Spleen (tissue), 11 donors: ENCODE data around the gene PDE10A. TPM values are rescaled to one million over a fixed set of nuclear protein-coding genes. Genes with fewer than 3 reads are reported as not detected.

ENCODE experiments used
- DNase-seq: peaks from one replicate; pipeline ENCODE4 v3.0.0-alpha.2; 2020
- H3K27ac ChIP-seq, 8 donors: fragments of 200-600 bp; sonication (generic) in 7 of 8; 1 replicate in 4 of 8; 2 replicates in 4 of 8; pipeline versions ENCODE4 v1.5.0 to v1.8.0; 2016 to 2021; ENCODE audit warnings: inconsistent platforms in 4 of 8, mild to moderate bottlenecking in 4 of 8, moderate library complexity in 1 of 8
- H3K27me3 ChIP-seq, 7 donors: fragments of 200-600 bp; sonication (generic) in 6 of 7; replicated peaks in 1 of 7; 1 replicate in 4 of 7; 2 replicates in 3 of 7; pipeline versions ENCODE4 v1.5.0 to v1.8.0; 2016 to 2021; ENCODE audit warnings: inconsistent platforms in 3 of 7, mild to moderate bottlenecking in 1 of 7
- H3K36me3 ChIP-seq, 6 donors: fragments of 200-600 bp; sonication (generic) in 5 of 6; 1 replicate in 4 of 6; 2 replicates in 2 of 6; pipeline versions ENCODE4 v1.5.0 to v1.8.0; 2016 to 2021; ENCODE audit warnings: inconsistent platforms in 2 of 6
- H3K4me1 ChIP-seq, 6 donors: fragments of 200-600 bp; sonication (generic) in 5 of 6; 1 replicate in 3 of 6; 2 replicates in 3 of 6; pipeline versions ENCODE4 v1.5.0 to v1.8.0; 2016 to 2021; ENCODE audit warnings: inconsistent platforms in 3 of 6
- H3K4me3 ChIP-seq, 8 donors: fragments of 200-600 bp; sonication (generic) in 7 of 8; 1 replicate in 4 of 8; 2 replicates in 4 of 8; pipeline versions ENCODE4 v1.5.0 to v1.8.0; 2016 to 2021; ENCODE audit warnings: inconsistent platforms in 4 of 8, mild to moderate bottlenecking in 4 of 8, moderate library complexity in 2 of 8
- H3K9me3 ChIP-seq, 8 donors: fragments of 200-600 bp; sonication (generic) in 7 of 8; 1 replicate in 4 of 8; 2 replicates in 4 of 8; pipeline versions ENCODE4 v1.5.0 to v1.8.0; 2016 to 2021; ENCODE audit warnings: inconsistent platforms in 4 of 8
- CTCF ChIP-seq, 11 experiments: fragments of 200-600 bp in 7 of 11; fragments of 450-650 bp in 4 of 11; sonication (generic) in 4 of 11; IDR thresholded peaks in 8 of 11; conservative IDR thresholded peaks in 3 of 11; 1 replicate in 7 of 11; 2 replicates in 4 of 11; pipeline versions ENCODE4 v1.4.0 to v1.8.0; 2016 to 2021; ENCODE audit warnings: antibody characterized with exemption in 11 of 11, inconsistent platforms in 4 of 11, mild to moderate bottlenecking in 1 of 11
- POLR2A ChIP-seq, 3 donors: fragments of 450-650 bp; IDR thresholded peaks; one replicate each; pipeline ENCODE4 v1.5.1; 2017; ENCODE audit warnings: antibody characterized with exemption in 3 of 3, mild to moderate bottlenecking in 1 of 3
- POLR2AphosphoS5 ChIP-seq, 3 donors: sonication (generic); formaldehyde crosslinking; IDR thresholded peaks; one replicate each; pipeline ENCODE4 v1.5.1; 2017; ENCODE audit warnings: antibody characterized with exemption in 3 of 3
- WGBS, 5 donors: extraction: QIAGEN DNeasy Blood & Tissue Kit in 3 of 5; methylation state at CpG; one replicate each; pipeline versions ENCODE4 v1.1.5 to v1.1.7; 2013 to 2018; 5-methylcytosine and 5-hydroxymethylcytosine counted together
- intact Hi-C: fragments of 100-400 bp; cut with DNase I; formaldehyde crosslinking; loops from one replicate; pipeline ENCODE4 v1.15.0; 2023; ENCODE audit warnings: low total_unique reads
- polyA plus RNA-seq, 3 donors: library from polyadenylated mRNA; stranded (reverse); fragments of 200-250 nt; gene quantifications; one replicate each; pipeline ENCODE4 v1.2.1, GENCODE V29; 2013
- total RNA-seq, 7 donors: library from RNA; depleted of rRNA in 3 of 7; stranded (reverse); fragments of >200 nt in 3 of 7; fragmentation: NEBNext Ultra II Directional in 4 of 7; extraction: Animal tissue kit (Norgen Biotek cat#: 25700) in 4 of 7; gene quantifications; one replicate each; pipeline versions ENCODE4 v1.1.0 to v1.2.1, GENCODE V29; 2016 to 2021
- donor health status: healthy with polysubstance abuse.
- donor health status: DM: no; HTN: no; CAD: no; lungs with moderate emphysema.
- donor health status: DM: no; HTN: no; CAD: no.
- donor health status: Bipolar disorder and iron deficiency.
- donor health status: healthy.
- donor health status: DM: no; HTN: no; CAD: no.
- donor health status: DM: yes; HTN: yes; CAD: no.

Gene PDE10A
- total and polyA plus RNA-seq, 10 donors: 1.1 to 28.2 (median 9.6) TPM

GRCh38 chr6:165325609-165326008 lies 337.4 kb downstream of the PDE10A start:
- TF ChIP-seq CTCF (IDR thresholded peaks at IDR 0.05 in 8 of 11, conservative IDR thresholded peaks at IDR 0.05 in 3 of 11) (no peak), POLR2A (IDR thresholded peaks at IDR 0.05) (no peak), POLR2AphosphoS5 (IDR thresholded peaks at IDR 0.05) (no peak)
- Histone ChIP-seq H3K4me3 (no peak overlapping the region), H3K27me3 (no peaks in the 10 kb centered on the region), H3K27ac (no peak overlapping the region), H3K9me3 (peaks cover 0 to 38% (median 19%) of the 10 kb centered on the region in 8 donors), H3K36me3 (no peaks in the 10 kb centered on the region), H3K4me1 (no peaks in the 10 kb centered on the region)
- intact Hi-C loops: no loop called here
- WGBS, 5 donors: 83 to 93% (median 88%) methylated on average over 7 of the region's 7 CpGs
- DNase-seq: no peak

- H3K9me3 ChIP-seq: peaks cover 0 to 71% (median 23%) of the 10 kb centered on the region in 8 donors
- no peaks in the 10 kb centered on the region for H3K4me1 ChIP-seq
- H3K27ac ChIP-seq: no peak overlapping the region
- TF ChIP-seq CTCF (IDR thresholded peaks at IDR 0.05 in 8 of 11, conservative IDR thresholded peaks at IDR 0.05 in 3 of 11) (no peak), POLR2AphosphoS5 (IDR thresholded peaks at IDR 0.05) (no peak), POLR2A (IDR thresholded peaks at IDR 0.05) (no peak)
- WGBS, 5 donors: 50 to 95% (median 87%) methylated on average over 1 of the region's 1 CpG
- intact Hi-C loops: no loop called here
- no peak overlapping the region for H3K4me3 ChIP-seq
- DNase-seq: no peak
- H3K27me3 ChIP-seq: no peaks in the 10 kb centered on the region
- no peaks in the 10 kb centered on the region for H3K36me3 ChIP-seq
Observed at GRCh38 chr6:165321555-165322145, 341.4 kb downstream of the PDE10A start.

- no peak for DNase-seq
- TF ChIP-seq POLR2A (IDR thresholded peaks at IDR 0.05) (no peak), CTCF (IDR thresholded peaks at IDR 0.05 in 8 of 11, conservative IDR thresholded peaks at IDR 0.05 in 3 of 11) (no peak), POLR2AphosphoS5 (IDR thresholded peaks at IDR 0.05) (no peak)
- Histone ChIP-seq H3K4me1 (no peaks in the 10 kb centered on the region), H3K9me3 (peaks cover 0 to 76% (median 23%) of the 10 kb centered on the region in 8 donors), H3K36me3 (no peaks in the 10 kb centered on the region), H3K27me3 (no peaks in the 10 kb centered on the region), H3K4me3 (no peak overlapping the region), H3K27ac (no peak overlapping the region)
- intact Hi-C loops: no loop called here
- 64 to 86% (median 75%) methylated on average over 3 of the region's 3 CpGs for WGBS, 5 donors
Observed at GRCh38 chr6:165321150-165321549, 341.9 kb downstream of the PDE10A start.

- Histone ChIP-seq H3K36me3 (no peaks in the 10 kb centered on the region), H3K27me3 (no peaks in the 10 kb centered on the region), H3K4me1 (no peaks in the 10 kb centered on the region), H3K27ac (no peak overlapping the region), H3K4me3 (no peak overlapping the region), H3K9me3 (peaks cover 0 to 65% (median 22%) of the 10 kb centered on the region in 8 donors)
- 81 to 91% (median 85%) methylated on average over 14 of the region's 14 CpGs; no CpG with 5 or more reads in 1 of the 5 donors for WGBS, 5 donors
- TF ChIP-seq POLR2A (IDR thresholded peaks at IDR 0.05) (no peak), POLR2AphosphoS5 (IDR thresholded peaks at IDR 0.05) (no peak), CTCF (IDR thresholded peaks at IDR 0.05 in 8 of 11, conservative IDR thresholded peaks at IDR 0.05 in 3 of 11) (no peak)
- intact Hi-C loops: no loop called here
- no peak for DNase-seq
Observed at GRCh38 chr6:165317723-165318122, 345.3 kb downstream of the PDE10A start.
